Measurements from ENCODE around the gene PDP2. TPM values are rescaled to one million over a fixed set of nuclear protein-coding genes. Genes with fewer than 3 reads are reported as not detected.
"Not testable (repeated sequence)": the region's sequence is repeated elsewhere in the genome, so short reads cannot be mapped to it uniquely, and the experiment has no call there.

The PDP2 gene
- total RNA-seq, 2 donors from 2014 or later = 4.4 to 6.9 TPM

DNA sequence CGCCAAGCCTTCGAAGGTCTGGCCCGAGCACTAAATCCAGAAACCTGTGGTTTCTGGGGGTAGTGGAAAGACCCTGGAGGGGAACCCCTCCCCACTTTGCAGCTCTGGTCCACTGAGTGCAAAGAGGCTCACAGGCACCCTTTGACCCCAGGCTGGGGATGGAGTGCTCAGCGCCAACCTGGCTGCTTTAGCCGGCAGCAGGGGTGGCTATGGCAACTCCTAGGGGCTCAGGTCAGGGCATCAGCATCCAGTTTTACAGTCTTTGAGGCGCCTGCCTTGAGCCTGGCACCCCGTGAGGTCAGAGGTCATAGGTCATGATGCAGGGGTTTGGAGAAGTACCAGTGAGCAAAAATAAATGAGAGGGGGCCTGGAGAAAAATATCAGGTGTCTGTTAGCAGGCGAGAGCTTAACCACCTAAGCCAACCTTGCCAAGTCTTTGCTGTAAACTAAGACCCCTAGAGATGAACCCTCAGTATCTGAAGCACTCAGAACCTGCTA, 18.2 kb upstream of the PDP2 start:
- intact Hi-C loops (cut with DNase I) = loop anchor here (10.0 kb wide), 1 partner anchor 257 kb away; the partner anchor contains the start of gene CMTM3
- Histone ChIP-seq H3K4me3 (no peak overlapping the region), H3K27ac (no peak overlapping the region), H3K4me1 (no peaks in the 10 kb centered on the region), H3K27me3 (no peaks in the 10 kb centered on the region), H3K9me3 (no peaks in the 10 kb centered on the region), H3K36me3 (replicated peaks in 1 of 2; ENCODE audit: insufficient read depth in 1 of 2, low read depth in 2 of 2) (no peaks in the 10 kb centered on the region)
- ATAC-seq = no peak
- 69 to 87% methylated on average over 3 to 8 of the region's 8 CpGs for WGBS, 2 donors
- DNase-seq = no peak
- TF ChIP-seq, protein P1, sequence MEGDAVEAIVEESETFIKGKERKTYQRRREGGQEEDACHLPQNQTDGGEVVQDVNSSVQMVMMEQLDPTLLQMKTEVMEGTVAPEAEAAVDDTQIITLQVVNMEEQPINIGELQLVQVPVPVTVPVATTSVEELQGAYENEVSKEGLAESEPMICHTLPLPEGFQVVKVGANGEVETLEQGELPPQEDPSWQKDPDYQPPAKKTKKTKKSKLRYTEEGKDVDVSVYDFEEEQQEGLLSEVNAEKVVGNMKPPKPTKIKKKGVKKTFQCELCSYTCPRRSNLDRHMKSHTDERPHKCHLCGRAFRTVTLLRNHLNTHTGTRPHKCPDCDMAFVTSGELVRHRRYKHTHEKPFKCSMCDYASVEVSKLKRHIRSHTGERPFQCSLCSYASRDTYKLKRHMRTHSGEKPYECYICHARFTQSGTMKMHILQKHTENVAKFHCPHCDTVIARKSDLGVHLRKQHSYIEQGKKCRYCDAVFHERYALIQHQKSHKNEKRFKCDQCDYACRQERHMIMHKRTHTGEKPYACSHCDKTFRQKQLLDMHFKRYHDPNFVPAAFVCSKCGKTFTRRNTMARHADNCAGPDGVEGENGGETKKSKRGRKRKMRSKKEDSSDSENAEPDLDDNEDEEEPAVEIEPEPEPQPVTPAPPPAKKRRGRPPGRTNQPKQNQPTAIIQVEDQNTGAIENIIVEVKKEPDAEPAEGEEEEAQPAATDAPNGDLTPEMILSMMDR (IDR thresholded peaks at IDR 0.05) = no peak
- no peak for TF ChIP-seq POLR2A (IDR thresholded peaks at IDR 0.05)

DNA sequence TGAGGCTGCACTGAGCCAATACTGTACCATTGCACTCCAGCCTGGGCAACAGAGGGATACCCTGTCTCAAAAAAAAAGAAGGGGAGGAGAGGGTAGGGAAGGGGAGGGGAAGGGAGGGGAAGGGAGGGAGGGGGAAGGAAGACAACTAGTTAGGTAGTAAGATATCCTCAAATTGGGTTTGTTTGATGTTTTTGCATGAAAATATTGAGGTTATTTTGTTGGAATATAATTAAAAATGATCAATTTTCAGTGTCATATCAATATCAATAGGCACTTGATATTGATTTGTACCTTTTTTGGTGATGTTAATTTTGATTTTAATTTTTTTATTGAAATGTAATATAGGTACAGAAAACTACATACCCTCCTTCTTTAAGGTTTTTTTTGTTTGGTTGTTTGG, 16.6 kb upstream of the PDP2 start:
- H3K36me3 ChIP-seq (replicated peaks in 1 of 2; ENCODE audit: insufficient read depth in 1 of 2, low read depth in 2 of 2) = no peaks in the 10 kb centered on the region
- H3K4me3 ChIP-seq = no peak overlapping the region
- intact Hi-C loops (cut with DNase I) = loop anchor here (10.0 kb wide), 1 partner anchor 259 kb away; the partner anchor contains the start of gene CMTM3
- H3K27me3 ChIP-seq = no peaks in the 10 kb centered on the region
- TF ChIP-seq, protein P1 (IDR thresholded peaks at IDR 0.05) = no peak
- TF ChIP-seq POLR2A (IDR thresholded peaks at IDR 0.05) = no peak
- H3K4me1 ChIP-seq = no peaks in the 10 kb centered on the region
- no peaks in the 10 kb centered on the region for H3K9me3 ChIP-seq
- DNase-seq (no peak), ATAC-seq (no peak)
- H3K27ac ChIP-seq = no peak overlapping the region

DNA sequence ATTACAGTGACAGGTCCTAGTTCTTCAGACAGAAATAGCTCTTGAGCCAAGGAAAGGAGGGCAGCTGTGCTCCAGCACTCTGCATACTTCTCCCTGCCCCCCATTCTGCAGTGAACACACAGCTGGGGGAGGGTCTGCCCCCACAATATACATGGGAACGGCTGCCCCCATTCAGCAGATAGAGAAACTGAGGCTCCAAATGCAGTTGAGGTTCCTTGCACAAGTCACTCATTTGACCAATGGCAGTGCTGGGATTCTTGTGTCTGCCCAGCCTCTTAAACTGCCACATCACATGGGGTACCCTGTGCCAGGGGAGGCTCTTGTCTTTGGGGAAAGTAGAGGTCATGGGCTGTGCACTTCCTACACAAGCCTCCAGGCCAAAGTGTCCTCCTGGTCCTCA, 10.9 kb upstream of the PDP2 start:
- Histone ChIP-seq H3K9me3 (no peaks in the 10 kb centered on the region), H3K4me1 (peaks cover 10% of the 10 kb centered on the region), H3K27ac (no peak overlapping the region), H3K27me3 (no peaks in the 10 kb centered on the region), H3K4me3 (no peak overlapping the region), H3K36me3 (replicated peaks in 1 of 2; ENCODE audit: insufficient read depth in 1 of 2, low read depth in 2 of 2) (no peaks in the 10 kb centered on the region)
- intact Hi-C loops (cut with DNase I) = loop anchor here (5.0 to 10.0 kb wide), 3 partner anchors 37 to 462 kb away; partner anchors contain the start of genes CMTM3 and NAE1
- DNase-seq = no peak
- no peak for ATAC-seq
- TF ChIP-seq POLR2A (IDR thresholded peaks at IDR 0.05) = no peak
- TF ChIP-seq, protein P1 (IDR thresholded peaks at IDR 0.05) = no peak
- 40 to 60% methylated on average over 1 of the region's 1 CpG for WGBS, 2 donors

DNA sequence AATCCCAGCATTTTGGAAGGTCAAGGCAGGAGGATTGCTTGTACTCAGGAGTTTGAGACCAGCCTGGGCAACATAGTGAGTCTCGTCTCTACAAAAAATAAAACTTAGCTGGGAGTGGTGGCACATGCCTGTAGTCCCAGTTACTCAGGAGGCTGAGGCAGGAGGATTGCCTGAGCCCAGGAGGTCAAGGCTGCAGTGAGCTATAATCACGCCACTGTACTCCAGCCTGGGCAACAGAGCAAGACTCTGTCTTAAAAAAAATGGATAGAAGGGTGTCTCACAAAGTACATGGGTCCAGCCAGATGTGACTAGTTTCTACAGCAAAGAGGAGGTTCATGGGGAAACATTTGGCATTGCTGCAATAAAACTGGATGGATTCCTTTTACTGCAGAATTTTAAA, 9.0 kb upstream of the PDP2 start:
- H3K4me3 ChIP-seq; H3K27me3 ChIP-seq; H3K36me3 ChIP-seq (replicated peaks in 1 of 2; ENCODE audit: insufficient read depth in 1 of 2, low read depth in 2 of 2); ATAC-seq; H3K9me3 ChIP-seq; intact Hi-C loops (cut with DNase I); H3K27ac ChIP-seq; DNase-seq: not testable (repeated sequence)
- peaks cover 10% of the 10 kb centered on the region for H3K4me1 ChIP-seq
- 87 to 93% methylated on average over 2 of the region's 2 CpGs for WGBS, 2 donors

DNA sequence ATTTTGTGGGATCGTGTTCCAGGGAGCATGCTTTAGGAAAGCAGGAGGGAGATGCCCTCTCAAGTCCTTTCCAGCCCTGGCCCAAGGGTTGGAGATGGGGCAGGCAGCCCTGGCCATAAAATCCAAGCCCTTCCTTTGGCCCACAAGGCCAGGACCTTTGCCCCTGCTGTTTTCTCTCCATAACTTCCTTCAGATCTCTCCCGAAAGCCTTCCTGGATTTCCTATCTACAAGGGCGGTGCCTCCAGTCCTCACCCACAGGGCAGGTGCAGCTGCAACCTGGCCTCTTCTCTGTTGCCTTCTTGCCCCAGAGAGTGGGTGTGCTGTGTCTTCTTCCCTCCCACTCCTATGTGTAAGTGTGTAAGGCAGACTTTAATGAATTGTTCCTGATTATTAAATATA, 8.5 kb upstream of the PDP2 start:
- intact Hi-C loops (cut with DNase I) = no loop called here
- no peak for TF ChIP-seq POLR2A (IDR thresholded peaks at IDR 0.05)
- TF ChIP-seq, protein P1 (IDR thresholded peaks at IDR 0.05) = no peak

More for the DNA sequence above, 8.5 kb upstream of the PDP2 start:
- WGBS, 2 donors = 57 to 75% methylated on average over 3 of the region's 3 CpGs
- ATAC-seq = no peak
- no peak for DNase-seq
- H3K27ac ChIP-seq = no peak overlapping the region
- no peaks in the 10 kb centered on the region for H3K9me3 ChIP-seq
- peaks cover 10% of the 10 kb centered on the region for H3K4me1 ChIP-seq
- H3K4me3 ChIP-seq = no peak overlapping the region
- no peaks in the 10 kb centered on the region for H3K27me3 ChIP-seq
- H3K36me3 ChIP-seq (replicated peaks in 1 of 2; ENCODE audit: insufficient read depth in 1 of 2, low read depth in 2 of 2) = no peaks in the 10 kb centered on the region

Measured in body of pancreas (tissue), 4 donors.